NCI-H1417 (cell line): ENCODE results near the gene SGMS1.
"Not testable (repeated sequence)": the region's sequence is repeated elsewhere in the genome, so short reads cannot be mapped to it uniquely, and the experiment has no call there.

Source experiments
- DNase-seq, 3 experiments: peaks; one replicate each; lab custom pipeline; 2025; lab: John Stamatoyannopoulos, UW

SGMS1 gene

DNA sequence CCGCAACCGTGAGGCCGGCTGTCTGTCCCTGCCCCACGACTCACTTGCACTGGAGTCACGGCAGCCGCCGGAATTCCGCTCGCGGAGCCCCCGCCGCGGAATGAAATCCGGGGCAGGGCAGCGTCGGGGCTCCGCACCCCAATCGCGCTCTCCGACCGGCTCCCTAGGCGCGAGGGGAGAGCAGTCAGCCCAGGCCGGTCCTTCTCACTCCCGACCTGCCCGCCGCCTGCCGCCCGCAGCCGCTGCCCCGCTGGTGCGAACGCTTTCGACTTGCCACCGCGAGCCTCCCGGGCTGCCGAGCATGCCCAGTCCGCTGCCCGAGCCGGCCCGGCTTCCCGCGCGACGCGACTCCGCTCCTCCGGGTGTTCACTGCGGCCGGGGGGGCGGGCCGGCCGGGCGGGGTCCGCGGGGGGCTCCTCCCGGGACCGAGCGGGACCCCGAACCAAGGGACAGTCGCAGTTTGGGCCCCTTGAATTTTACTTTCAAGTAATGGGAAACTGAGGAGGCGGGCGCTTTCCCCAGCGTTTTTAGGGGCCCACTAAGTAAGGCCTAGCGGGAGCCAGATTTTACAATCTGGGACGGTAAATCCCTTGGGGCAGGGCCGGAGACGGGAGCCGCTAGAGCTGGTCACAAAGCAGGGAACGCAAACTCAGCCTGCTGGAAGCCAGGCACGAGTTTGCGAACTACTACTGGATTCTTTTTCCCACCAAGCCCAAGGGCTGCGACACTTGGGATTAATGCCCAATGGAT is at the start of gene SGMS1:
SGMS1 (minus strand) TSS at position 294 of the 750 bp plus-strand sequence. CDS start 279,842 bp downstream, outside the sequence.
- peak; percentile 65 to 91 (median 86) for DNase-seq

DNA sequence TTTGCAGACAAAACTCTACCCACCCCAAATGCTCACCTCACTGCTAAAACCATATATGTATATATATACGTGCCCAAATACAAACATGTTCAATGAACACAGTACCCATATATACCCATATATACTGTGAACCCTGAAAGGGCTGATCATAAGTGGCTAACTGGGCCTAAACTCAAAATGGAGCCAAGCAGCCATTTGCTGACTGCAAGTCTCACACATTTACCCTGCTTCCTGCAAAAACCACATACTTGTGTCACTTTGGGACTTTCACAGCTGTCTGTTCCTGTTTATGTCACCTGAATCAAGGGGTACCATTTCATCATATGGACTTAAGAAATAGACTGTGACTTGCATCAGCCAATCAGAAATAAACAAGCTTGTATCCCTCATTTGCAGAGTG is 48.4 kb upstream of the SGMS1 start:
- DNase-seq: not testable (repeated sequence)

GRCh38 chr10:50671645-50672044 is 47.9 kb upstream of the SGMS1 start:
- not testable (repeated sequence) for DNase-seq

DNA sequence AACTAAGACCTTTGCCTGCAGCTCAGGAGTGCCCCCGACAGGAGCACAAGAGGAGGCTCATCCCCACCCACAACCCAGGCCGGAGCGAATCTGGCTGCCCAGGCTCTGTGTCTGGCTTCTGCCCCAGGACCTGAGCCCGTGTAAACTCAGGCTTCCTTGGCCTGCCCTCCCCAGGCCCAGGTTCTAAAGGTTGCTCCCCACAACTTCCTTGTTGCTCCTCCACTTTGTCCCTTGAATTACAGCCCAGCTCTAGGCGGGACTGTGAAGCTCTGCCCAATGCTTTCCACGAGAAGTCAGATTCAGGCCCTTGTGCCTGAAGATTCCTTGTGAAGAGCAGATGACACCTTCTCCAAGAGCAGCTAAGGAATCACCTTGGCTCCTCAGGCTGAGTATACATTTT is 46.2 kb upstream of the SGMS1 start:
- DNase-seq: not testable (repeated sequence)

DNA sequence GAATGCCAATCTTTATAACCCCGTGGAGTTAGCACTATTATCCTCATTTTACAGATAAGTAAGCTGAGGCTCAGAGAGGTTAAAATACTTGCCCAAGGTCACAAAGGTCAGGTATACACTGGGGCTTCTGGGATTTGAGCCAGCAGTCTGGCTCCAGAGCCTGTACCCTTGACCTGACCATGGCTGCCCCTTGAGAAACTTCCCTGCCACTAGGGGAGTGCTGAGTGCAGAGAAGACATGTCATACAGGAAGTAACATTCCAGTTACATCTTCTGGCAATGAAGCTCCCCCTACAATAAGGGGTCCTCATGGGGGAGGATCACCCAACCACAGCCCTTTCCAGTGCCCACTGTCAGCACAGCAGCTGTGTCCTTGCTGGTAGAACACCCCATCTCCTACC is 43.6 kb upstream of the SGMS1 start:
- DNase-seq: not testable (repeated sequence)

GRCh38 chr10:50662420-50662819 is 38.7 kb upstream of the SGMS1 start:
- DNase-seq: not testable (repeated sequence)

GRCh38 chr10:50661563-50661962 is 37.8 kb upstream of the SGMS1 start:
- DNase-seq: not testable (repeated sequence)

DNA sequence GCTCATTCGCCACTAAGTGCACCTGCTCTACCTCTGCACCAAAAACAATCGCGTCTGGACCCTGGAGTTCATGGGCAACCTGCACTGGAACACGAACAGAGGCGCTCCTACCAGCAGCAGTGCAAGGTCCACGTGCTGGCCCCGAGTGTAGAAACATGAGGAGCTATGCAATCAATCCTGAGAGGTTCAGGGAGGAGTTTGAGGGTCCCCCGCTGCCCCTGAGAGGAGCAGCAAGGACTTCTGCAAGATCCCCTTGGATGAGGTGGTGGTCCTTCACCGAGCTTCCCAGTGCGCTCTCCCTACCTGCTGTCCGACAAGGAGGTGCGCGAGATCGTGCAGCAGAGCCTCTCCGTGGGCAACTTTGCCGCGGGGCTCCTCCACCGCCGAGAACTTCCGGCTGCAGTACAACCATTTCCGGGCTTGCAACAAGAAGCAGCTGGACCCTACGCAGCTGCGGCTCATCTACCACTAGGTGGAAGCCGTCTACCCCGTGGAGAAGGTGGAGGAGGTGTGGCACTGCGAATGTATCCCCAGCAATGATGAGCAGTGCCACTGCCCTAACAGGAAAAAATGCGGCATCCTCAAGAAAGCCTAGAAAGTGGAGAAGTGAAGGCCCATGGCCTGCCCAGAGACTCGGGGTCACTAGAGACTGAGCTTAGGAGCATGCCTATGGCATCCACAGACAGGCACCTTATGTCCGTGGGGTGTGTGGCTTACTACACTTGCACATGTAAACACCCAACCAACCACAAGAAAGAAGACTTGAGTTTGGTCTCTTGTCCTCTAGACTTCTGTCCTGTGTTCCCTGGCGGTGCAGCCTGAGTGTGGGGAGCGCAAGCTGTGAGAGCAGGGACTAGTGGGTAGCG is 36.3 kb upstream of the SGMS1 start:
- DNase-seq: peak in 2 of 3 experiments; percentile 11 to 30

DNA sequence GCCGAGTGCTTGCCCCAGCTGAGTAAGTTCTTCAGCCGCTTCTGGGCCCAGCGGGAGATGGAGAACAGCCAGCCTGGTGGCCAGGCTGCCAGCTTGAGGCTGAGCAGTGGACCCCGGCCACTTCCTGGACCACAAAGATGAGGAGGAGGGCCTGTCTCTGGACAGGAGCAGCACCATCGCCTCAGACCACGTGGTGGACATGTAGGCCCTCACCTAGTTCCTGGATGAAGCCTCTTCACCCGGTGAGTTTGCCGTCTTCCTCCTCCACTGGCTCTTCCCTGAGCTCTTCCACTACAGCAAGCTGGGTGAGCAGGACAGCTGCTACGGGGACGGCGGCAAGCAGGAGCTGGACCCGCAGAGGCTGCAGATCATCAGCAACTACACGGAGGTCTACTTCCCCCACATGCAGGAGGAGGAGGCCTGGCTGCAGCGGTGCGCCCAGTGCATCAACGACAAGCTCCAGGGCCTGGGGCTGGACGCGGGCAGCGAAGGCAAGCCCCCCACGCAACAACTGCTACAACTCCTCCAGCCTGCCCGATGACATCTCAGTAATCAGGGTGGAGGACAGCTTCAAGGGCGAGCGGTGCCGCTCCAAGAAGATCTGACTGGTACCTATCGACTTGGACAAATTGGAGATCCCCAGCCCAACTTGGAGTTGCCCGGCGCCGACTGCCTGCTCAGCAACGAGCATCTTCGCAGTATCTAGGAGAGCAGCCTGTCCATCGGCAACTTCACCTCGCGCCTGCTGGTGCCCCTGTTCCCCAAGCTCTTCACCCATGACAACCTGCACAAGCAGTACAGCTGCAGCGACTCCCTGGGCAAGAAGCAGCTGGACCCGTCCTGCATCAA is 35.5 kb upstream of the SGMS1 start:
- DNase-seq: peak in 1 of 3 experiments; percentile 14

DNA sequence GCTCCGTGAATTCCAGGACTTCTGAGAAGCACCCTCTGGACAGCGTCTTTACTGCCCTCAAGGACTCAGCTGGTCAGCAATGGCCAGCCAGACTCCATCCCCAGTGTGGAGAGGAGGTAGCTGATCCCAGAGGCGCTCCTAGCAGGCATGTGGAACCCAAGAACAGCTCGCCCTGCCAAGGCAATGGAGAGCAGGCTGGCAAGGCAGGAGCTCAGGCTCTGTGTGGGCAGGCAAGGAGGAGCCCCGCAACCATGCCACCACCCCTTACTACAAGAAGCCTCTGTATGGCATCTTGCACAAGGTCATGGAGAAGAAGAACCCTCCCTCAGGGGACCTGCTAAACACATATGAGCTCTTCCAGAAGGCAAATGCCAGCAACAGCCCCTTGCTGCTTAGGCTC is 34.4 kb upstream of the SGMS1 start:
- no peak for DNase-seq

DNA sequence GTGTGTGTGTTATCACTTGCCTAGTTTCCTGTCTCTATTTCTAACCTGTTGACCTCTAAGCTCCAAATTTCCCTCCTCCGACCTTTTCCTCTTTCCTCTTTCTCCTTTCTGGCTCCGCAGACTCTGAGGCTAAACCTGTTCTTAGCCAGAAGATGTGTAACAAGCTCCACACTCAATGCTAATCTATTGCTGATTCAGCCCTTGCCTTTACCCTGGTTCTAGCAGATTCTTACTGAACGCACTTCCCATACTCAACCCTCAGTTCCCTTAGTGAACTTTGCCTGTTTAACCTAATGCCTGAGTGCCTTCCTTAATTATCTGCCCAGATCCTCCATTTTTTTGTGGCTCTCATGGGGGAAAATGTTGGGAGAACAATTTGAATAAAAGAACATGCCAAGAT is 30.0 kb upstream of the SGMS1 start:
- no peak for DNase-seq

DNA sequence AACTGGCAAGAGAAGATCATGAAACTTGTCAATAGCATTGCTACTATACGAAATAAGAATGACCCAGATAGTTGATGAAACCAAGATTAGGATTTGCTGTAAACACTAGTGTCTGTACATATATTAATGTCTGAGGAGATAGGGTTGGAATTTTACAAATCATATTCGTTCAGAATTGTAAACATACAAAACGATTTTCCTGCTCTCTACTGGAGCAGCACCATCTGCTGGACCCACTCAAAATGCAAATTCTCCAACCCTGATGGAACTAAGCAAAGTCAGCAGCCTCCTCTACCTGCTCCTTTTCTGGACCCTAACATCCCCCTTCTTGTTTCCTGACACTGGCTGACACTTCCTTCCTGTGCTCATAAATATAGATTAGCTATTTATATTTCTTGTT is 29.4 kb upstream of the SGMS1 start:
- peak in 2 of 3 experiments; percentile 5 to 23 for DNase-seq

- no peak for DNase-seq
Measured at GRCh38 chr10:50651808-50652207, 28.1 kb upstream of the SGMS1 start.

DNA sequence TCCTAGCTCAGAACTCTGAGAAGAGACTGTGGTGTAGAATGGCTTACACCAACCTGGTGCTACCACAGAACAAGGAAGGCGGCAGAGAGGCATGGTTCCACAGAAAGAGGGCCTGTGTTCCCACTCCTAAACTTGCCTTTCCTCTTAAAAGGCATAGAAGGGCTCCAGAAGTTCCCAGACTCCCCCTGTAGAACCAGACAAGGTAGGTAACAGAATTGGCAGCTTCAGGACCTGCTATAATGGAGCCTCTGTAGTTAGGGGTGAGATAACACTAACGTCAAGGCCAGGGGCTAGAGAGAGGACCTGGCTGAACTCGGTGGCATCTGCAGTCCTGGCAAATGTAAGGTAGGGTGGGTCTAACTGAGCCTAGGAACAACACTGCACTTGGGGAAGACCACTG is 26.7 kb upstream of the SGMS1 start:
- DNase-seq: no peak

DNA sequence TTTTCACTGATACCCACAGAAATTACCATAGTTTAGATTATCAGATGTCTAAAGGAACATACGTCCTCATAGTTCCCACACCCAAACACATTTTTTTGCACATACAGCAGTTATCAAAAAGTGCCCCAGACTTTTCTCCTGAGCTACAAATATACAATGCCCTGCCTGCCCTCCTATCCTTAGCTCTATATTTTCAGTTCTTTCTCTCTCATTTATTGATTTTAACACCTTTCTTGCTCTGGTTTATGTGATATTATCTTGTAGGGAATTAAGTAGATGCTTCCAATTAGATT is 25.1 kb upstream of the SGMS1 start:
- no peak for DNase-seq

GRCh38 chr10:50648089-50648934 is 24.6 kb upstream of the SGMS1 start:
- DNase-seq: no peak

DNA sequence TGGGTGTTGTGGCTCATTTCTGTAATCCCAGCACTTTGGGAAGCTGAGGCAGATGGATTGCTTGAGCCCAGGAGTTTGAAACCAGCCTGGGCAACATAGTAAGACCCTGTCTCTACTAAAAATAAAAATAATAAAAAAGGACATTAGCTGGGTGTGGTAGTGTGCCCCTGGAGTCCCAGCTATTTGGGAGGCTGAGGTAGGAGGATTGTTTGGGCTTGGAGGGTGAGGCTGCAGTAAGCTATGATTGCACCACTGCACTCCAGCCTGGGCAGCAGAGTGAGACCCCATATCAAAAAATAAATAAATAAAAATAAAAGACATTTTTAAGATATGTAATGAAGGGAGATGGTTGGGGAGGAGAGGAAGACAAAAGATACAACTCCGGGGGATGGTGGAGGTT is 23.6 kb upstream of the SGMS1 start:
- not testable (repeated sequence) for DNase-seq

- no peak for DNase-seq
Measured at GRCh38 chr10:50645236-50645635, 21.5 kb upstream of the SGMS1 start.

DNA sequence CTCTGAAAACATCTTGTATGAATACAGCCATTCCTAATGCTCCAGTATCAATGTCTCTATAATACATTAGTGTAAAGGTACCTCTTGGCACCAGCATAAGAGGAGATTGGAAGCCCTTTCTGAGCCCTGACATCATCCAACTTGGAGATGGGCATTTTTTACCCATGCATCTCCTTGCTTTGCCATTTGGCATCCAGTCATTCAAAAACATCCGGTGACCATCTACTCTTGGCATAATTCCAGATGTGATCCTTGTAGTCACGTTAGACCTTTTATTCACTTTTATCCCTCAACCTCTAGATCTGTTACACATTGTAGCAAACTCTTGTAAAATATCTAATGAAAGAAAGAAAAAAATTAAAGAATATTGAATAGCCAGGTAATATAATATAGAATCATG is 17.9 kb upstream of the SGMS1 start:
- no peak for DNase-seq

DNA sequence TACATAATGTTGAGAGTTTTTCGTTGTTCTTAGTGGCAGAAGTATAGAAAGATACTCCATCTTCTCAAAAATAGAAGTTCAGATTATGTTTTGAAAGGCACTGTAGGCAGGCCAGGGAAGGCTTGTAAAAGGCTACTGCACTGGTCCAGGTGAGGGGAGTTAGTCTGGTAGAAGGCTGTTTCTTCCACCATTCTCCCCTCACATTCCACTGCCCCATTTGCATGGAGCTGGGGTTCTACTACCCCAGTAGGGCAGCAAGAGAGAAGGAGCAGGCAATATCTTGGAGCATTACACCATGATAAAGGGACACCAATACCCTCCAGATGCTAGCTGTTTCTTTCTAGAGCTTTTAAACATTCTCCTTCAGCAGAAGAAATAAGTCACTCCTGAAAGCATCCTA is 16.5 kb upstream of the SGMS1 start:
- no peak for DNase-seq
